Mesenchymal stem cell (in vitro differentiated cells and primary cell): ENCODE measurements around the gene CACNA2D2.
A peak's percentile ranks its signal among the peaks of the same experiment; 100 is the strongest.

Experiments used
- DNase-seq: peaks from one replicate; pipeline ENCODE4 v3.0.0-alpha.2; 2013
- H2AFZ ChIP-seq: one replicate; pipeline ENCODE4 v1.6.1; 2013; ENCODE audit warnings: low read depth, mild to moderate bottlenecking, control low read depth, inconsistent platforms, low read length, moderate library complexity
- H2AK5ac ChIP-seq: 2 replicates; pipeline ENCODE4 v1.6.1; 2013; ENCODE audit warnings: low read length, moderate library complexity, mild to moderate bottlenecking, inconsistent platforms; ENCODE audit not compliant: severe bottlenecking
- H2BK120ac ChIP-seq: one replicate; pipeline ENCODE4 v1.6.1; 2013; ENCODE audit warnings: low read depth, mild to moderate bottlenecking, inconsistent platforms, low read length, moderate library complexity
- H2BK12ac ChIP-seq, 2 experiments: one replicate each; pipeline ENCODE4 v1.6.1; 2013; ENCODE audit warnings: inconsistent platforms in 2 of 2, low read length in 2 of 2, mild to moderate bottlenecking in 2 of 2, moderate library complexity in 2 of 2, control low read depth in 1 of 2
- H2BK15ac ChIP-seq: one replicate; pipeline ENCODE4 v1.6.1; 2013; ENCODE audit warnings: mild to moderate bottlenecking, low read depth, inconsistent platforms; ENCODE audit not compliant: poor library complexity, severe bottlenecking
- H2BK5ac ChIP-seq: 2 replicates; pipeline ENCODE4 v1.6.1; 2013; ENCODE audit warnings: low read depth, mild to moderate bottlenecking, low read length, control low read depth, inconsistent platforms; ENCODE audit not compliant: poor library complexity, severe bottlenecking
- H3K14ac ChIP-seq, 2 experiments: one replicate each; pipeline ENCODE4 v1.6.1; 2013; ENCODE audit warnings: inconsistent platforms in 2 of 2, low read length in 2 of 2, control low read depth in 1 of 2, mild to moderate bottlenecking in 1 of 2, moderate library complexity in 1 of 2
- H3K18ac ChIP-seq, 2 experiments: one replicate each; pipeline ENCODE4 v1.6.1; 2013; ENCODE audit warnings: inconsistent platforms in 2 of 2, low read length in 2 of 2, control low read depth in 1 of 2, low read depth in 1 of 2, mild to moderate bottlenecking in 1 of 2
- H3K23ac ChIP-seq, 2 experiments: one replicate each; pipeline ENCODE4 v1.6.1; 2013; ENCODE audit warnings: inconsistent platforms in 2 of 2, low read length in 2 of 2, mild to moderate bottlenecking in 2 of 2, moderate library complexity in 2 of 2, control low read depth in 1 of 2
- H3K27ac ChIP-seq: 2 replicates; pipeline ENCODE4 v1.5.1; 2013; ENCODE audit warnings: mild to moderate bottlenecking, moderate library complexity, low read length, control low read depth, inconsistent platforms; ENCODE audit not compliant: poor library complexity, severe bottlenecking
- H3K27me3 ChIP-seq, 2 experiments: 2 replicates each; pipeline versions ENCODE4 v1.6.1 to v1.7.0; 2013; ENCODE audit warnings: low read length in 2 of 2, mild to moderate bottlenecking in 2 of 2, moderate library complexity in 2 of 2, control low read depth in 1 of 2, inconsistent platforms in 1 of 2; ENCODE audit not compliant: control insufficient read depth in 1 of 2, insufficient read depth in 1 of 2
- H3K36me3 ChIP-seq, 2 experiments: 2 replicates each; pipeline versions ENCODE4 v1.6.1 to v1.7.0; 2013; ENCODE audit warnings: low read length in 2 of 2, control low read depth in 1 of 2, inconsistent platforms in 1 of 2, low read depth in 1 of 2, mild to moderate bottlenecking in 1 of 2; ENCODE audit not compliant: insufficient read depth in 2 of 2, control insufficient read depth in 1 of 2
- H3K4ac ChIP-seq, 2 experiments: one replicate each; pipeline ENCODE4 v1.6.1; 2013; ENCODE audit warnings: inconsistent platforms in 2 of 2, low read length in 2 of 2, mild to moderate bottlenecking in 2 of 2, moderate library complexity in 2 of 2, control low read depth in 1 of 2, low read depth in 1 of 2
- H3K4me1 ChIP-seq: 2 replicates; pipeline ENCODE4 v1.6.1; 2013; ENCODE audit warnings: low read depth, low read length, control low read depth; ENCODE audit not compliant: control insufficient read depth, insufficient read depth
- H3K4me2 ChIP-seq: 2 replicates; pipeline ENCODE4 v1.6.1; 2013; ENCODE audit warnings: low read length, mild to moderate bottlenecking, inconsistent platforms; ENCODE audit not compliant: poor library complexity, severe bottlenecking
- H3K4me3 ChIP-seq, 2 experiments: 2 replicates each; pipeline versions ENCODE4 v1.5.1 to v1.7.0; 2013; ENCODE audit warnings: low read length in 2 of 2, mild to moderate bottlenecking in 2 of 2, control low read depth in 1 of 2, low read depth in 1 of 2; ENCODE audit not compliant: insufficient read depth in 1 of 2
- H3K79me1 ChIP-seq: replicated peaks from 2 replicates; pipeline ENCODE4 v1.6.1; 2013; ENCODE audit warnings: mild to moderate bottlenecking, control low read depth, low read length, inconsistent platforms; ENCODE audit not compliant: poor library complexity, severe bottlenecking
- H3K9ac ChIP-seq: 2 replicates; pipeline ENCODE4 v1.7.0; 2013; ENCODE audit warnings: mild to moderate bottlenecking, low read length, moderate library complexity
- H3K9me3 ChIP-seq: 2 replicates; pipeline ENCODE4 v1.7.0; 2013; ENCODE audit warnings: mild to moderate bottlenecking, low read length; ENCODE audit not compliant: control insufficient read depth
- H4K8ac ChIP-seq: one replicate; pipeline ENCODE4 v1.6.1; 2013; ENCODE audit warnings: inconsistent platforms, mild to moderate bottlenecking, low read length, moderate library complexity
- H4K91ac ChIP-seq: one replicate; pipeline ENCODE4 v1.6.1; 2013; ENCODE audit warnings: mild to moderate bottlenecking, low read length, inconsistent platforms
- WGBS: methylation state at CpG from one replicate; pipeline ENCODE4 v1.1.7; 2013; ENCODE audit warnings: mixed read lengths; 5-methylcytosine and 5-hydroxymethylcytosine counted together

The CACNA2D2 gene

GRCh38 chr3:50356553-50356952 is 146.9 kb downstream of the CACNA2D2 start:
- no peak overlapping the region for H2BK5ac ChIP-seq
- H3K14ac ChIP-seq, result no peak overlapping the region
- no peak overlapping the region for H3K4ac ChIP-seq
- no peak overlapping the region for H4K91ac ChIP-seq
- H4K8ac ChIP-seq, result no peak overlapping the region
- H3K9ac ChIP-seq, result peak overlapping the region; percentile 96
- peak overlapping the region in 1 of 2 experiments; percentile 95 for H3K4me3 ChIP-seq
- 92% methylated on average over 5 of the region's 5 CpGs for WGBS
- H3K4me1 ChIP-seq, result peaks cover 48% of the 10 kb centered on the region
- H3K27ac ChIP-seq, result no peak overlapping the region
- H3K23ac ChIP-seq, result no peak overlapping the region
- no peak overlapping the region for H2BK15ac ChIP-seq
- H3K79me1 ChIP-seq, result peaks cover 22% of the 10 kb centered on the region
- peaks cover 56 to 58% of the 10 kb centered on the region in 2 experiments for H3K36me3 ChIP-seq
- peak overlapping the region; percentile 93 for H3K4me2 ChIP-seq
- H2AFZ ChIP-seq, result no peak overlapping the region
- H2BK120ac ChIP-seq, result no peak overlapping the region
- H3K9me3 ChIP-seq, result no peaks in the 10 kb centered on the region
- no peak overlapping the region for H2BK12ac ChIP-seq
- H2AK5ac ChIP-seq, result no peak overlapping the region
- H3K27me3 ChIP-seq, result no peaks in the 10 kb centered on the region
- no peak for DNase-seq
- H3K18ac ChIP-seq, result no peak overlapping the region

GRCh38 chr3:50355829-50356552 is 147.4 kb downstream of the CACNA2D2 start:
- H3K9ac ChIP-seq, result peak overlapping the region; percentile 96
- H2BK5ac ChIP-seq, result no peak overlapping the region
- H3K36me3 ChIP-seq, result peaks cover 56 to 60% of the 10 kb centered on the region in 2 experiments
- peak overlapping the region in 1 of 2 experiments; percentile 95 for H3K4me3 ChIP-seq
- no peak overlapping the region for H3K4ac ChIP-seq
- peak overlapping the region; percentile 93 for H3K4me2 ChIP-seq
- no peak overlapping the region for H3K27ac ChIP-seq
- H3K23ac ChIP-seq, result no peak overlapping the region
- peaks cover 54% of the 10 kb centered on the region for H3K4me1 ChIP-seq
- no peaks in the 10 kb centered on the region for H3K27me3 ChIP-seq
- H2BK12ac ChIP-seq, result no peak overlapping the region
- no peak overlapping the region for H2AK5ac ChIP-seq
- H4K91ac ChIP-seq, result no peak overlapping the region
- no peaks in the 10 kb centered on the region for H3K9me3 ChIP-seq
- no peak overlapping the region for H4K8ac ChIP-seq
- DNase-seq, result no peak
- no peak overlapping the region for H3K14ac ChIP-seq
- 81% methylated on average over 5 of the region's 5 CpGs for WGBS
- H3K18ac ChIP-seq, result no peak overlapping the region
- H3K79me1 ChIP-seq, result peaks cover 26% of the 10 kb centered on the region
- H2BK15ac ChIP-seq, result no peak overlapping the region
- no peak overlapping the region for H2BK120ac ChIP-seq
- H2AFZ ChIP-seq, result no peak overlapping the region

DNA sequence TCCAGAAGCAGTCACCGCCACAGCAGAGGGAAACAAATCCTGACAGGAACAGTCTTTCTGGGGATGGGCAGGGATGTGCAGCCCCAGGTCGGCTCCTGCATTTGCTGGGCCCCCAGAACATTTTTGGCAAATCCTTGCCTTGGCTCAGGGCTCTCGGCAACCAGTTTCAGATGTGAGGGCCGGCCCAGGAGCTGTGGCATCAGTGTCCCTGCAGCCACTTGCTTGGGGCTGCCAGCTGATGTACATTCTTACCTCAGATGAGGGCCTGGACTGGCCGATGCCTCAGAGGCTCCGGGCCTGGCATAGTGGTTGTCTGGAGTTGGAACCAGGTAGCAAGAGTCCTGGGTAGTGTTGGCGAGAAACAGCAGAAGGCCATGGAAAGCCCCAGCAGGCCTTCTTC is 148.6 kb downstream of the CACNA2D2 start:
- H4K91ac ChIP-seq, result no peak overlapping the region
- H3K36me3 ChIP-seq, result peaks cover 56 to 60% of the 10 kb centered on the region in 2 experiments
- no peak overlapping the region for H2AK5ac ChIP-seq
- no peak overlapping the region for H3K27ac ChIP-seq
- no peaks in the 10 kb centered on the region for H3K9me3 ChIP-seq
- H2BK5ac ChIP-seq, result no peak overlapping the region
- no peak overlapping the region for H2BK15ac ChIP-seq
- WGBS, result 98% methylated on average over 7 of the region's 7 CpGs
- no peak overlapping the region for H3K4me3 ChIP-seq
- peaks cover 28% of the 10 kb centered on the region for H3K79me1 ChIP-seq
- H3K27me3 ChIP-seq, result no peaks in the 10 kb centered on the region
- H2AFZ ChIP-seq, result no peak overlapping the region
- no peak overlapping the region for H2BK120ac ChIP-seq
- H2BK12ac ChIP-seq, result no peak overlapping the region
- no peak overlapping the region for H3K14ac ChIP-seq
- DNase-seq, result no peak
- H3K4ac ChIP-seq, result no peak overlapping the region
- peaks cover 61% of the 10 kb centered on the region for H3K4me1 ChIP-seq
- no peak overlapping the region for H3K23ac ChIP-seq
- no peak overlapping the region for H3K4me2 ChIP-seq
- H4K8ac ChIP-seq, result no peak overlapping the region
- H3K9ac ChIP-seq, result no peak overlapping the region
- no peak overlapping the region for H3K18ac ChIP-seq

- H2AFZ ChIP-seq, result no peak overlapping the region
- no peak overlapping the region for H2BK120ac ChIP-seq
- no peak overlapping the region for H3K23ac ChIP-seq
- H3K36me3 ChIP-seq, result peaks cover 57 to 60% of the 10 kb centered on the region in 2 experiments
- peaks cover 34% of the 10 kb centered on the region for H3K79me1 ChIP-seq
- no peak overlapping the region for H4K91ac ChIP-seq
- H3K4ac ChIP-seq, result no peak overlapping the region
- no peaks in the 10 kb centered on the region for H3K9me3 ChIP-seq
- no peak overlapping the region for H2BK12ac ChIP-seq
- no peak overlapping the region for H3K9ac ChIP-seq
- H3K4me3 ChIP-seq, result no peak overlapping the region
- H3K14ac ChIP-seq, result no peak overlapping the region
- no peak for DNase-seq
- peaks cover 64% of the 10 kb centered on the region for H3K4me1 ChIP-seq
- no peaks in the 10 kb centered on the region for H3K27me3 ChIP-seq
- no peak overlapping the region for H4K8ac ChIP-seq
- H3K18ac ChIP-seq, result no peak overlapping the region
- H3K27ac ChIP-seq, result no peak overlapping the region
- no peak overlapping the region for H3K4me2 ChIP-seq
- H2BK15ac ChIP-seq, result no peak overlapping the region
- no peak overlapping the region for H2BK5ac ChIP-seq
- no peak overlapping the region for H2AK5ac ChIP-seq
- over 99% methylated on average over 5 of the region's 5 CpGs for WGBS
These were observed 149.2 kb downstream of the CACNA2D2 start for GRCh38 chr3:50354186-50354764.
